GM19372 (cell line): ENCODE results near the gene CCL22.
"Not testable (repeated sequence)": the region's sequence is repeated elsewhere in the genome, so short reads cannot be mapped to it uniquely, and the experiment has no call there.

Source experiments
- ATAC-seq: cut with Tn5 transposase; IDR thresholded peaks from one replicate; pipeline ENCODE4 v1.9.1; 2021; ENCODE audit warnings: mild to moderate bottlenecking, low read depth, moderate library complexity; ENCODE audit not compliant: unreplicated experiment

CCL22 gene, protein sequence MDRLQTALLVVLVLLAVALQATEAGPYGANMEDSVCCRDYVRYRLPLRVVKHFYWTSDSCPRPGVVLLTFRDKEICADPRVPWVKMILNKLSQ

DNA sequence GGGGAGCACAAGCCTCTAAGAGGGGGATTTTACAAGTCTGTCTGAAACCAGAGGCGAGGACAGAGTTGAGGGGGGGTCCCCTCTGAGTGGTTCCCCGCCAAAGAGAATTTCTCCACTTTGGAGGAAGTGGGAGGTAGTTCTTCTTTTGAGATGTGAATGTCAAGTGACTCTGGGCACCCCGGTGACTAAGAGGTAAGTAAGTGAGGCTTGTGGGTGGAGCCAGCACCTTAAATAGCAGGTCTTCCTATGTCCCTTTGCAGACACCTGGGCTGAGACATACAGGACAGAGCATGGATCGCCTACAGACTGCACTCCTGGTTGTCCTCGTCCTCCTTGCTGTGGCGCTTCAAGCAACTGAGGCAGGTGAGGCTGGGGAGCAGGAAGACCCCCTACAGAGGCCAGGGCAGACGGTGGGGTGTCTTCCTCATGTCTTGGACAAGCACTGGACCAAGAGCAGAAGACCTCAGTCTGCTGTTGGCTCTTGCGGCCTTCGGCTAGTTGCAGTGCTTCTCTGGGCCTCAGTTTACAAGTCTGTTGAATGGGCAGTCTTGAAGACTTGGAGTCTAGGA lies at the start of gene CCL22:
CCL22 (plus strand) TSS at position 257 of the 569 bp plus-strand sequence; CDS start at position 291, 34 bp downstream.
- no peak for ATAC-seq

DNA sequence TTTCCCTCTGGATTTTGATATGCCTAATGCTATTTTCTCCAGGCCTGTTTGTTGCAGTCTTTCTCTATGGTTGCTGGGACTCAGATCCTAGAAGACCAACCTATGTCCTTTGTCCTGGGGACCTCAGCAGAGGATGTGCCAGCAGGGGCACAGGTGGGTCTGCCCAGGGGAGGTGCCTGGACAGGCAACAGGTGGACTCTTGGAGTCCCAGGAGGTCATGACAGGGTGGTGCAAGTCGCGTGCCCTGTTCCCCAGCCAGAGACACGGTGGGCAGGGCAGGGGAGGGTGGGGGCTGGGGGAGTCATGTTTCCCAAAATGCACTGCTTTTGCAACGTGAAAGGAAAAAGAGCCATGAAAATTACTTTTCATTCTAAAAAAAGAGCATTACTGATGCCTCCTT lies 47.8 kb upstream of the CCL22 start:
- no peak for ATAC-seq

DNA sequence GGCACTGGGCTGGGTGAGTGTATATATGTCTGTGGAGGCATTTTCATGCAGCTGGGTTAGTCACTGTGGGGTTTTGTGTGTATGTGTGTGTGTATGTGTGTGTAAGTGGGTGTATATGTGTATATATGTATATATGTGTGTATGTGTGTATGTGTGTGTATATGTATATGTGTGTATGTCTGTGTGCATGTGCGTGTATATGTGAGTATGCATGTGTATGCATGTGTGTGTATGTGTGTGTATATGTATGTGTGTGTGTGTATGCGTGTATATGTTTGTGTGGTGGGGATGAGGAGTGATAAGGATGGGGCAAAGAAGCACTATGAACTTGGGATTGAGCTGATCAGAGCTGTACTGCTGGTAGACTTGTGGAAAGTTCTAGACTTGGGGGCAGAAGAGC lies 45.1 kb upstream of the CCL22 start:
- ATAC-seq = no peak

DNA sequence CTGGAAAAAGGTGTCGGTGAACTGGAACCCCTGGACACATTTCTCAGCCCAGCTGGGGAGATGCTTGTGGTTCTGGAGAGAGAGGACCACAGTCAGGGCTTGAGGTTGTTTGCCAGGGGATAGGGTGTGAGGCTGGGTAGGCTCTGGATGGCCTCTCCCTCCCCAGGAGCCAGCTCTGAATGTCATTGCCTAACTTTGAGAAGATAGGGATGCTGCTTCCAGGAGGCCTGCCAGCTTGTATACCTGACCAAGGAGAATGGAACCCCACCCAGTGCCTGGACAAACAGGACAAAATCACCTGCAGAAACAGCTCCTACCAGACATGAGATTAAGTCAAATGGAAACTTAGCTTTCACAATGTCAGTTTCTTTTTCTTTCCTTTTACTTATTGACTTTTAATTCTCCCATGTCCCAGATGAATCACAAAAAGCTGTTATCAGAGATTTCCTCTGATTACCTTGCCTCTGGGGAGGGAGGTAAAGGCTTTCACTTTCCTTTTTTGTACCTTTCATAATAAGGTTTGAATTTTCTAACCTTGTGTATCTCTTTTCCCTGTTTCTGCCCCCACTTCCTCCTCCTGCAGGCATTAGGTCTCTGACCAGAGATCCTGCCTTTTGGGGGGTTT lies 44.3 kb upstream of the CCL22 start:
- no peak for ATAC-seq

DNA sequence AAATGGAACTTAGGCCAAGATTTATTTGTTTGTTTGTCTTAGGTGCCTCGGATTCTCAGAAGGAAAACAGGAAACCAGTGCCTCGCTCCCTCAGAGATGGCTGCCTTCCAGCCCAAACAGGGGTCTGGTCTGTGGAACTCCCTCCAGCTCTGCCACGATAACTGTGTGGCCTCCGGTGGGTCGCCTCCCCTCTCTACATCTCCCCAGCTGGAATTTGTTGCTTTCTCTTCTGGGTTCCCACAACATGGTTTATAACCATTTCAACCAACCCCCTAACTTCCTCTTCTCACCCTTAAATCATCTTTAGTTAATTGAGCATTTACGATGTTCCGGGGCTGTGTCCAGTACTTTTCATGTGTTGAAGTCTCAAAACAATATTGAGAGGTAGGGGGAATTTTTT lies 43.2 kb upstream of the CCL22 start:
- no peak for ATAC-seq

DNA sequence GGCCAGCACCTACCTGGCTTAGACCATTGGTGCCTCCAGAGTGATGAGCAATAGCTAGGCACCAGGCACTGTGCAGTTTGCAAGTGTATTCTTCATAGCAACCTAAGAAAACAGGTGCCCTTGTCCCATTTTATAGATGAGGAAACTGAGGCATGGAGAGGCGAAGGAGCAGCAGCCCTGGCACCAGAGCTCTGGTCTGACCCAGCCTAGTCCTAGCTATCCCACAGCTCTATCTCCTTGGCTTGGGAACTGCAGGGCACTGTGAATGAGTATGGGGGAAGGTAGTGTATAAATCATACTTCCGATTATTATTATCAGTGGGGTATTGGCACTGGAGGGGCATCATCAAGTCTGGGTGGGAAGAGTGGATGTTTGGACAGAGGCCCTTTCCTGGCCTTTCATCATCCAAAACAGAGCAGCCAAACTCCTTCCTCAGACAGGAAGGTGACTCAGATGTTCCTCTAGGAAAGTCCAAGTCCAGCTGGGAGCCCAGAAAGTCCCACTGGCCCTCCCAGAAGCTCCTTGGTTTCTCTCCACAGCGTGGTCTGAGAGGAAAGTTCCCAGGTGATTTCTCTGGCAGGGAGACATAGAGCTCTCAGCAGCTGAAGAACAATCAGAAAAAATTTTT lies 42.1 kb upstream of the CCL22 start:
- no peak for ATAC-seq

DNA sequence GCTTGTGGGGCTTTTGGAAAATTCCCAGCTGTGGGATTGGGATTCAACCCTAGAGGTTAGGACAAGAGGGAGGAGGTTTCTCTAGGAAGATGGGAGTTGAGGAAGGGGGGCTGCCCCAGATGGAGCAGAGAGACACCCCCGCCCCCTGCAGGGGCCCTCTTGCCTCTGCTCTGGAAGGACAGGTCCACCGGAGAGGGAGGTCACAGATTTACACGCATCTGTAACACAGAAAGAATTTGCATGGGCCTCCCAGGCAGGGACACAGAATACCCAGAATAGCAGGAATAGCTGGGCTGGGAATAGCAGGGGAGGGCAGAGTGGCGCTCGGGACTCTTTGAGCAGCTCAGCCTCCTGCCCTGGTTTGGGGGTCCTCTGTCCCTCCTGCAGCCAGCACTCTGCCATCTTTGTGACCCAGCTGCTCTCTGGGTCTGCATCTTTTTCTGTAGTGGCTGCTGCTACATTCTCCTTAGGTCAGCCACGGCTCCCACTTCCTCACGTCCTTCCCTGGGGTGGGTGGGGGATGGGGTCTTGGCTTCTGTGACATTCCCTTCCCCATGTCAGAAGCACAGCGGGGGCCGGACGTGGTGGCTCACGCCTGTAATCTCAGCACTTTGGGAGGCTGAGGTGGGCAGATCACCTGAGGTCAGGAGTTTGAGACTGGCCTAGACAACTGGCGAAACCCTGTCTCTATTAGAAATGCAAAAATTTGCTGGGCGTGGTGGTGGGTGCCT lies 40.2 kb upstream of the CCL22 start:
- no peak for ATAC-seq

DNA sequence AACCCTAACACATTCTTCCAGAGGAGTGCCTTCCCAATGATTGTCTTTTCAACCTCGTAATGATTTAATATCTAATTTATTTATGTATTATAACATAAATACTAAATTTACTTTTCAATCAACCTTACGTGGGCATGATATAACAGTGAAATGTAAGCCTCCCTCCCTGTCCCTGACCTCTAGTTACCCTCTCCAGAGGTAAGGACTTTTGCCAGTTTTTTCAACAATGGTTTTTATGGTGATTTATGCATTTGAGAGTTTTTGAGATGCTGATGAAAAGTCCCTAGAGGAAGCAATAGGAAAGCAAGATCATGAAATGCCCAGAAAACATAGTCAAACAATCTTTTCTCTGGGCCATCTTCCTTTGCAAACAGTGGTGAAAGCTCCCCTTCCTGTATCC lies 38.9 kb upstream of the CCL22 start:
- ATAC-seq = no peak

DNA sequence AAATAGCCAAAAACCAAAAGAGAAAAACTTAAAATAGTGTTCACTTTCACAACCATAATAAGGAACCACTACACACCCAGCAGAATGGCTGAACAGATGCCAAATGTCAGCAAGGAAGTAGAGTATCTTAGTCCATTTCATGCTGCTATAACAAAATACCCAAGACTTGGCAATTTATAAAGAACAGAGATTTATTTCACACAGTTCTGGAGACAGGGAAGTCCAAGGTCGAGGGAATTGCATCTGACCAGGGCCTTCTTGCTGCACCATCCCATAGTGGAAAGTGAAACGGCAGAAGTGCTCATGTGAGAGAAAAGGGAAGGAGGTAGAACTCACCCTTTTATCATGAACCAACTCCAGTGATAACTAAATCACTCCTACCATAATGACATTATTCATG lies 33.8 kb upstream of the CCL22 start:
- no peak for ATAC-seq

DNA sequence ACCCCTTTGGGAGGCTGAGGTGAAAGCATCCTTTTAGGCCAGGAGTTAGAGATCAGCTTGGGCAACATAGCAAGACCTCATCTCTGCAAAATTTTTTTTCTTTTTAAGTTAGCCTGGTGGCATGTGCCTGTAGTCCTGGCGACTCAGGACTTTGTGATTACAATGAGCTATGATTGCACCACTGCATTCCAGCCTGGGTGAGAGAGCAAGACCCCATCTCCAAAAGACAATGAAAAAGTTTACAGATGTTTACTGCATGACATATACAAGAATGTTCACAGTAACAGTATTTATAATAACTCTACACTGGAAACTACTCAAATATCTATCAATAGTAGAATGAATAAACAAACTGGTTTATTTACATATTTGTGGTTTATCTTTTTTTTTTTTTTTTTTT lies 33.1 kb upstream of the CCL22 start:
- no peak for ATAC-seq

DNA sequence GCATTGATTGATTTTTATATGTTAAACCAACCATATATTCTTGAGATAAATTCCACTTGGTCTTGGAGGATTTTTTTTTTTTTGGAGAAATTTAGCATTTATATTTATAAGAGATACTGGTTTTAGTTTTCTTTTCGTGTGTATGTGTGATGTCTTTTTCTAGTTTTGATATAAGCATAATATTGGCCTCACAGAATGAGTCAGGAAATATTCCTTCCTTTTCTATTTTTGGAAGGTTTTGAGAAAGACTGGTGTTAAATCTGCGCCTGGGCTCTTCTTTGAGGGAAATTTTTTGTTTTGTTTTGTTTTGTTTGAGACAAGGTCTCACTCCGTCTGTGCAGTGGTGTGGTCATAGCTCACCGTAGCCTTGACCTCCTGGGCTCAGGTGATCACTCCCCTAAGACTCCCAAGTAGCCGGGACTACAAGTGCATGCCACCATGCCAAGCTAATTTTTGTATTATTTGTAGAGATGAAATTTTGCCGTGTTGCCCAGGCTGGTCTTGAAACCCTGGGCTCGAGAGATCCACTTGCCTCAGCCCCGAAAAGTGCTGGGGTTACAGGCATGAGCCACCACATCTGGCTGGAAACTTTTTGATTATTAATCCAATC lies 28.8 kb upstream of the CCL22 start:
- no peak for ATAC-seq

DNA sequence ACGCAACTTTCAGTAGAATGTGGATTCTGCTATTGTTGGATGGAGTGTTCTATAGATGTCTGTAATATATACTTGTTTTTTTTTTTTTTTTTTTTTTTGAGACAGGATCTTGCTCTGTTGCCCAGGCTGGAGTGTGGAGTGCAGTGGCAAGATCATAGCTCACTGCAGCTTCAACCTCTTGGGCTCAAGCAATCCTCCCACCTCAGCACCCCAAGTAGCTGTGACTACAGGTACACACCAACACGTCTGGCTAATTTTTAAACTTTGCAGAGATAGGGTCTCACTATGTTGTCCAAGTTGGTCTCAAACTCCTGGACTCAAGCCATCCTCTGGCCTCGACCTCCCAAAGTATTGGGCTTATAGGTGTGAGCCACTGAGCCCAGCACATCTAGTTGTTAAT lies 27.2 kb upstream of the CCL22 start:
- ATAC-seq = no peak

DNA sequence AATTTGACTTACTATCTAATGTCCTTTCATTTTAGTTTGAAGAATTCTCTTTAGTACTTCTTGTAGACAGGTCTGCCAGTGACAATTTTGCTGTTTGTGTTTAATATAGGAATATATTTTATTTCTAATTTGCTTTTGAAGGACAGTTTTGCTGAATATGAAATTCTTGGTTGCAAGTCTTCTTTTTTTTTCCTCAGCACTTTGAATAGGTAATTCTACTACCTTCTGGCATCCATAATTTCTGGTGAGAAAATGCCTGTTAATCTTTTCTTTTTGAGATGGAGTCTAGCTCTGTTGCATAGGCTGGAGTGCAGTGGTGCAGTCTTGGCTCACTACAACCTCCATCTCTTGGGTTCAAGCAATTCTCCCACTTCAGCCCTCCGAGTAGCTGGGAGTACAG lies 25.2 kb upstream of the CCL22 start:
- ATAC-seq = no peak

DNA sequence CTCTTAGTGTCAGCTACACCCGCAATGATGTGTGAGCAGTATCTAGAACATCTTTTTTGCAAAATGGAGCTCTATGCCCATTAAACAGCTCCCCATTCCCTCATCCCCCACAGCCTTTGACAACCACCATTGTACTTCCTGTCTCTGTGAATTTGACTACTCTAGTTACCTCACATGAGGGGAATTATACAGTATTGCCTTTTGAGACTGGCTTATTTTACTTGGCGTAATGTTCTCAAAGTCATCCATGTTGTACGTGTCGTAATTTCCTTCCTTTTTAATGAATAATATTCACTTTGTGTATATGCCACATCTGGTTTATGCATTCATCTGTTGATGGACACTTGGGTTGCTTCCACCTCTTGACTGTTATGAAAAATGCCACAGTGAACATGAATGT lies 23.2 kb upstream of the CCL22 start:
- no peak for ATAC-seq

DNA sequence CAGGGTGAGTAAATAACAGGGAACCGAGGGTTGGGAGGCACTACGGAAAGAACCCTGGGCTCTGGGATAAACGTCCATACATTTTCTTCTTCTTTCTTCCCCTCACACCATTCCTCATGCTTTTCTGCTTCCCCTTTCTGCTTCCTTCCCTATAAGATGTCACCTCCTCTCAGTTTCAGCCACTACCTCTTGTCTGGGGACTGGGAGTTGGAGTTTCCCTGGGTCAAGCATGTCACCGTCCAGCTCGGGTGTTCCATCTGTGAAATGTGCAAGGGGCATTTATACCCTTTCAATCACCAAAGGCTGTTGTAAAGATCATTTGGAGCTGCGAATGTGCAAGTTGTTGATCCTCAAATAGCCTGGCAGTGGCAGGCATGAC lies 17.5 kb upstream of the CCL22 start:
- no peak for ATAC-seq

DNA sequence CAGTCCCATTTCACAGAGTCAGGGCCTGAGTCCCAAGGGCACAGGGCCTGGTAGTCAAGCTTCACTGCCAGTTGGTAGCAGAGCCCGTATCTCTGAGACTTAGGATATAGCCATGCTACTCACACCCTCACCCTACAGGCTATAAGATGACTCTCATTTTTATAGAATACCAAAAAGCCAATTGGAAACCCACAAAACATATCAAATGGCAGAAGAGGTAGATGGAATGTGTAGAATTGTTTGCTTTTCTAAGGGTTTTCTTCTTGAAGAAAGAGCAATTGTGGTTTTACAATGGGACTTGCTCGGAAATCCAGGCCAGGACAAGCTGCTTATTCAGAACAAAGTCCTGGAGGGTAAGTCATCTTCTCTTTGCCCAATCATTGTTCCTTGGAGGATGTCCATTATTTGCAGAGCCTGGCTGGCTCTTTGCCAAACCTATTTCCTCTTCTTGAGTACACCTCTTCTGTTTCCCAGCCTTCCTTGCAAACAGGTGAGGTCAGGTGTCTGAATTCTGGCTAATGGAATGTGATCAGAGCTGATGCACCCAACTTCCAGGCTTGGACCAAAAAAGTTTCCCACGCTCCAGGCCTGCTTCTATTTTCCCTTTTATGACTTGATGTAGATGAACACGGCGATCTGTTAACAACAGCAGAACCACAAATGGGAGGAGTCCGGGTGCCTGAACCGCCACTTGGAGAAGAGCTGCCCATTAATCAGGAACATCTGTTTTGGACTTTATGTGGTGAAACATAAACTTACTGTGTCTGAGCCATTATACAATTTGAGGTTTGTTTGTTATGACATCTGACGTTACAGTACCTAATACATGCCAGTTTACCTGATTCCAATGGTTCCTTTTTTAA lies 16.9 kb upstream of the CCL22 start:
- no peak for ATAC-seq

DNA sequence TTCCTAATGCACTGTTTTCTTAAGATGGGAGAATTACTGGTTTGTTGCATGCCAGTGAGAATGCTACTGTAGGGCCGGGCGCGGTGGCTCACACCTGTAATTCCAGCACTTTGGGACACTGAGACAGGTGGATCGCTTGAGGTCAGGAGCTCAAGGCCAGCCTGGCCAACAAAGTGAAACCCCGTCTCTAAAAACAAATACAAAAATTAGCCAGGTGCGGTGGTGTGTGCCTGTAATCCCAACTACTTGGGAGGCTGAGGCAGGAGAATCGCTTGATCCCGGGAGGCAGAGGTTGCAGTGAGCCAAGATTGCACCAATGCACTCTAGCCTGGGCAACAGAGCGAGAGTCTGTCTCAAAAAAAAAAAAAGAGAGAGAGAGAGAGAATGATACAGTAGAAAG lies 16.0 kb upstream of the CCL22 start:
- ATAC-seq = not testable (repeated sequence)

DNA sequence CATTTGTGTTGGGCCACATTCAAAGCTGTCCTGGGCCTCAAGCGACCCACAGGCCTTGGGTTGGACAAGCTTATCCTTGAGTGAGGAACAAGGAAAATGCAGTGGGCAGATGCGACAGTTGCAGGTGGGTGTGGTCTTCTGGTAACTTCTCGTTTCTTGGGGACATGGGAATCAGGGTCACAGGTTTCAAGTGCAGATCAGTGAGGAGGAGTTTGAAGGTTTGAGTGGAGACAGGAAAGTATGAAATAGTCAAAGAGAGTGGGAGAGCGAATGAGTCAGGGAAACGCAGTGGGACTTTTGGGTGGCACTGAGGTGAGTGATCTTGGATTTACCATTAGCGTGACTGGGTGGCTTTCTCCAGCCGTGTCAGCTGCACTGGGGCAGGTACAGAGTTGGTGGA lies 15.4 kb upstream of the CCL22 start:
- ATAC-seq = no peak

DNA sequence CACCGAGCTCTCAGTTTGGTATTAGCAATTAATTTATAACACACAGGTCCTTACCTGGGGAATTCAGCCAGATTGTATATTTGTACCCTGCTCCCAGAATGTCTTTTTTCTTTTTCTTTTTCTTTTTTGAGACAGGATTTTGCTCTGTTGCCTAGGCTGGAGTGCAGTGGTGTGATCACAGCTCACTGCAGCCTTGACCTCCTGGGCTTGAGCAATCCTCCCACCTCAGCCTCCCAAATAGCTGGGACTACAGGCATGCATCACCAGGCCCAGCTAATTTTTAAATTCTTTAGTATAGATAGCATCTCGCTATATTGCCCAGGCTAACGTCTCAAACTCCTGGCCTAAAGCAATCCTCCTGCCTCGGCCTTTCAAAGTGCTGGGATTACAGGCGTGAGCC lies 14.5 kb upstream of the CCL22 start:
- ATAC-seq = not testable (repeated sequence)

DNA sequence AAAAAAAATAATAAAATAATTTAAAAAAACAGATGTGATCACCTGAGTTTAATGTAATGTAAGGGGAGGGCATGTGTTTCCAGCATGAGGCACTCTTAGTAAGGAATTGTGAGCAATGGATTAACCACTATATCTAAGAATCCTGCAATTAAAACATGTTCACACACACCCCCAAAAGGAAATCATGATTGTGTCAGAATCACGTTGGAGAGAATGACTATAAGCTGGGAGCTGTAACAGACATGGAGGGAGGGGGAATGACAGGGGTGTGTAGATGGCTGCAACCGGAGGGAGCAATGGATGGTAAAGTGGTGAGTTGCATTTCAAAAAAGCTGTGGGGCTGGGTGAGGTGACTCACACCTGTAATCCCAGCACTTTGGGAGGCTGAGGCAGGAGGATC lies 13.6 kb upstream of the CCL22 start:
- ATAC-seq = no peak
